ENCODE results near the gene RBM20. TPM values are rescaled to one million over a fixed set of nuclear protein-coding genes. Genes with fewer than 3 reads are reported as not detected.

The RBM20 gene
- total and polyA plus RNA-seq, 2 experiments from 2014 or later, result 3.7 to 4.0 TPM

GRCh38 chr10:110708776-110709443, 64.8 kb downstream of the RBM20 start:
- no peak for DNase-seq (ENCODE audit: low spot score)
- Histone ChIP-seq H3K9me3 (ENCODE audit: low read depth) (no peaks in the 10 kb centered on the region), H3K79me2 (no peaks in the 10 kb centered on the region), H3K9me2 (replicated peaks; ENCODE audit: insufficient read depth) (no peaks in the 10 kb centered on the region), H3K27ac (no peak overlapping the region), H3K36me3 (replicated peaks; ENCODE audit: insufficient read depth, low read depth) (no peaks in the 10 kb centered on the region), H3K4me1 (ENCODE audit: insufficient read depth) (no peaks in the 10 kb centered on the region), H3K4me3 (no peak overlapping the region), H4K20me1 (ENCODE audit: insufficient read depth, poor library complexity, severe bottlenecking) (no peaks in the 10 kb centered on the region), H2AFZ (no peak overlapping the region), H3K27me3 (no peaks in the 10 kb centered on the region), H3K4me2 (no peak overlapping the region)
- TF ChIP-seq EZH2 (IDR thresholded peaks at IDR 0.05; ENCODE audit: borderline replicate concordance) (no peak), CTCF (IDR thresholded peaks at IDR 0.05; ENCODE audit: poor library complexity) (no peak), EZH2phosphoT487 (IDR thresholded peaks at IDR 0.05; ENCODE audit: low read depth, severe bottlenecking, unreplicated experiment) (no peak)
- 73% methylated on average over 8 of the region's 8 CpGs for WGBS (ENCODE audit: low lambda C conversion rate, missing lambda C conversion rate)

- no peaks in the 10 kb centered on the region for H4K20me1 ChIP-seq (ENCODE audit: insufficient read depth, poor library complexity, severe bottlenecking)
- no peaks in the 10 kb centered on the region for H3K9me3 ChIP-seq (ENCODE audit: low read depth)
- no peaks in the 10 kb centered on the region for H3K79me2 ChIP-seq
- TF ChIP-seq EZH2 (IDR thresholded peaks at IDR 0.05; ENCODE audit: borderline replicate concordance) (no peak), EZH2phosphoT487 (IDR thresholded peaks at IDR 0.05; ENCODE audit: low read depth, severe bottlenecking, unreplicated experiment) (no peak), CTCF (IDR thresholded peaks at IDR 0.05; ENCODE audit: poor library complexity) (no peak)
- H2AFZ ChIP-seq, result no peak overlapping the region
- no peak overlapping the region for H3K27ac ChIP-seq
- no peaks in the 10 kb centered on the region for H3K27me3 ChIP-seq
- H3K9me2 ChIP-seq (replicated peaks; ENCODE audit: insufficient read depth), result no peaks in the 10 kb centered on the region
- H3K36me3 ChIP-seq (replicated peaks; ENCODE audit: insufficient read depth, low read depth), result no peaks in the 10 kb centered on the region
- H3K4me2 ChIP-seq, result no peak overlapping the region
- WGBS (ENCODE audit: low lambda C conversion rate, missing lambda C conversion rate), result 93% methylated on average over 3 of the region's 3 CpGs
- no peak for DNase-seq (ENCODE audit: low spot score)
- no peak overlapping the region for H3K4me3 ChIP-seq
- no peaks in the 10 kb centered on the region for H3K4me1 ChIP-seq (ENCODE audit: insufficient read depth)
These were observed 65.3 kb downstream of the RBM20 start for GRCh38 chr10:110709444-110709828.

- H3K27me3 ChIP-seq, result no peaks in the 10 kb centered on the region
- WGBS (ENCODE audit: low lambda C conversion rate, missing lambda C conversion rate), result 91% methylated on average over 10 of the region's 10 CpGs
These were observed 65.9 kb downstream of the RBM20 start for GRCh38 chr10:110709964-110710587.

More at GRCh38 chr10:110709964-110710587, 65.9 kb downstream of the RBM20 start:
- H3K36me3 ChIP-seq (replicated peaks; ENCODE audit: insufficient read depth, low read depth), result no peaks in the 10 kb centered on the region
- H3K9me3 ChIP-seq (ENCODE audit: low read depth), result no peaks in the 10 kb centered on the region
- no peak overlapping the region for H2AFZ ChIP-seq
- no peaks in the 10 kb centered on the region for H3K9me2 ChIP-seq (replicated peaks; ENCODE audit: insufficient read depth)
- no peaks in the 10 kb centered on the region for H4K20me1 ChIP-seq (ENCODE audit: insufficient read depth, poor library complexity, severe bottlenecking)
- no peak for TF ChIP-seq EZH2phosphoT487 (IDR thresholded peaks at IDR 0.05; ENCODE audit: low read depth, severe bottlenecking, unreplicated experiment)
- no peak for TF ChIP-seq CTCF (IDR thresholded peaks at IDR 0.05; ENCODE audit: poor library complexity)
- TF ChIP-seq EZH2 (IDR thresholded peaks at IDR 0.05; ENCODE audit: borderline replicate concordance), result no peak
- DNase-seq (ENCODE audit: low spot score), result no peak
- no peaks in the 10 kb centered on the region for H3K4me1 ChIP-seq (ENCODE audit: insufficient read depth)
- no peaks in the 10 kb centered on the region for H3K79me2 ChIP-seq
- no peak overlapping the region for H3K27ac ChIP-seq
- H3K4me2 ChIP-seq, result no peak overlapping the region
- H3K4me3 ChIP-seq, result no peak overlapping the region

All from hepatocyte (in vitro differentiated cells).